NCI-H345 (cell line): ENCODE data around the gene P4HA2.
A peak's percentile ranks its signal among the peaks of the same experiment; 100 is the strongest.

Experiments used
- DNase-seq: peaks from one replicate; lab custom pipeline; 2025; lab: John Stamatoyannopoulos, UW

The P4HA2 gene

DNA sequence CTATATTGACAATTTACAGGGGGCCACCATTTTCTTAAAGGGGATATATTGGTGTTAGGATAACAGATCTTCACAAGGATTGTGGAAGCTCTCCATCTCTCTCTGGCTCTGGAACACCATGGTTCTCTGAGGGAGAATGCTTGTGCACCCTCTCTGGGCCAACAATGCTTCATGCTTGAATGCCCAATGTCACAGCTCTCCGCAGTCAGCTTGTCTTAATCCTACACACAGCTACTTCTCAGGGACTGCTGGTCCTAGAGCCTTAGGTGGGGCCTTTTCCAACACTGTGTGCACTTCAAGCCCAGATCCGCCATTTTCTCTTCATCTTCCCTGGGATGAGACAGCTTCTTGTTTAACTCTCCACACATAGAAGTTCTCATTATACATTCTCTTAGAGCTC is 22.9 kb upstream of the P4HA2 start:
- DNase-seq, result no peak

DNA sequence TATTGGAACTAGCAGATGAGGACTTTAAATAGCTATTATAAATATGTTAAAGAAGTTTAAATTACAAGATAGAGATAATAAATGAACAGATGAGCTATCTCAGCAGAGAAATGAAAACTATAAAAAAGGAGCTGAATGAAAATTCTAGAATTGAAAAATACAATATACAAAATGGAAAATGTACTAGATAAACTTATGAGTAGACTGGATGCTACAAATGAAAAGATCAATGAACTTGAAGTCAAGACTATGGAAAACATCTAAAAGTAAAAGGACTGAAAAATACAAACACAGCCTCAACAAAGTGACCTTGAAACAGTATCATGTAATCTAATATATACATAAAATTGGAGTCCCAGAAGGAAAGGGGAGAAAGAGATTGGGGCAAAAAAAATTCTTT is 19.2 kb upstream of the P4HA2 start:
- DNase-seq, result no peak

DNA sequence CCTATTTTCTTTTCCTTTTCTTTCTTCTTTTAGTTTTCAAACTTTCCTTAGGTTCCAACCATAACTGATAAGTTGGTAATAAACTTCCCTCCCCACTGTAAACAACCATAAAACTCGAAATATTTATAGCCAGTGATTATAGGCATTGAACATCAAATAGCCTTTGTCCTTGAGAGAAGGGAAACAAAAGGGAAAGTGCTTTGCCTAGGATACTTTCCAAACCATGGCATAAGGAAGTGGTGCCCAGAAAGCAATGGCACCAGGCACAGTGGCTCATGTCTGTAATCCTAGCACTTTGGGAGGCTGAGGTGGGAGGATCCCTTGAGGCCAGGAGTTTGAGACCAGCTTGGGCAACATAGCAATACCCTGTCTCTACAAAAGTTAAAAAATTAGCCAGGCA is 17.9 kb upstream of the P4HA2 start:
- DNase-seq, result no peak

DNA sequence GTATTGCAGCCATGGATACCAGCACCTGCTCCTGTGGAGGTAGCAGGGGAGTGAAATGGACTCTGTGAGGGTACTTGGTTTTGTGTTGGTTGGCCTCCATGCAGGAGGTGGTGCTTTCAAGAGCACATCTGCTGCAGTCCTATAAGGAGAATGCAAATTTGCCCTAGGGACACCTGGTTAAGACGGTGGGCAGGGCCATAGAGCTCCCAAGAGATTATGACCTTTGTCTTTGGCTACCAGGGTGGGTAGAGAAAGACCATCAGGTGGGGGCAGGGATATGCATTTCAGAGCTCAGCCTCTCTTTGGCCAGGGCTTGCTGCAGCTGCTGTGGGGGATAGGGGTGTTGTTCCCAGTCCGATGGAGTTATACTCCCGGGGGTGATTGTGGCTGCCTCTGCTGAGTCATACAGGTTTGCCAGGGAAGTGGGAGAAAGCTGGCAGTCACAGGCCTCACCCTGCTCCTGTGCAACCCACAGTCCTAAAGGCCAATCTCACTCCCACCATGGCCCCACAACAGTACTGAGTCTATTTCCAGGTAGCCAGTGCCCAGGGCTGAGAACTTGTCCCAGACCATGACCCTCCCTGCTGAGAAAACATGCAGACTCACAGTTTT is 15.8 kb upstream of the P4HA2 start:
- DNase-seq, result no peak

DNA sequence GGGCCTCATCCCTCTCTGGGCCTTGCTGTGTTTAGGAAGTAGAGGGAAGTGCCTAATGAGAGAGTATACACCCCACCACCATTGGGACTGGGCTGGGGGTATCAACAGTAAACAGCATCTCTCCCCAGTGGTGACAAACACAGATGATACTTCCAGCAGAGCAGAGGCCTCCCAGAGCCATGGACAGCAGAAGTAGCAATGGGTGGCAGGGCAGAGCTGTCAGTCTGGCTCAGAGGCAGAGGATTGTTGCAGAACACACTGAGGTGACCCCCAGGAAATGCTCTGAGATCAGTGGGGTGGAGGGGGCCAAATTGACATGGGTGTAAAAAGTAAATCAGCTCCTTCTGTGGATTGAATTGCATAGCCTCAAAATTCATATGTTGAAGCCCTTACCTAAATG is 12.1 kb upstream of the P4HA2 start:
- DNase-seq, result no peak

DNA sequence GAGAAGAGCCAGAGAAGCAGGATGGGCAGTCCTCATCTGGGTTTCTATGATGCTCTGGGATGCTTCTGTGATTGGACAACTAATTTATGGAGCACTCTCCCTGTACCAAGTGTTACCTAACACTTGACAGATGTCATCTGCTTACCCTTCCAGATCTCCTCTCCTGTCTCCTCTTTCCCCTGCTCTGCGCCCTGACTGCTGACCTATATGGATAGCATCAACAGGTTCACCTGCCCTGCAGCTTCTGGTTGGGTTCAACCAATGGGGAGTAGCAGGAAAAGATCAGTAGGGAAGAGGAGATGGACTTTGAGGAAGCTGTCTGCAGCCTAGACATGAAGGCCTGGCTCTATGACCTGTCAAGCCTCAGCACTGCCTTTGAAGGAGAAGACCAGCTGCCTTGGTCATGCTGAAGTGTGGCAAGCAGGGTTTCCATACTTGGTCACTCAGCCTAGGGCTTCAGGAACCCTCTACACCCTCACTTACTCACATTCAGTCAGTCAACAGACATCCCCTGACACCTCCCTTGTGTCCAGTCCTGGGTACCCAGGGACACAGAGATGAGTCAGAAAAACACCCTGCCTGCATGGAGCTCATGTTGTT is 11.3 kb upstream of the P4HA2 start:
- no peak for DNase-seq

DNA sequence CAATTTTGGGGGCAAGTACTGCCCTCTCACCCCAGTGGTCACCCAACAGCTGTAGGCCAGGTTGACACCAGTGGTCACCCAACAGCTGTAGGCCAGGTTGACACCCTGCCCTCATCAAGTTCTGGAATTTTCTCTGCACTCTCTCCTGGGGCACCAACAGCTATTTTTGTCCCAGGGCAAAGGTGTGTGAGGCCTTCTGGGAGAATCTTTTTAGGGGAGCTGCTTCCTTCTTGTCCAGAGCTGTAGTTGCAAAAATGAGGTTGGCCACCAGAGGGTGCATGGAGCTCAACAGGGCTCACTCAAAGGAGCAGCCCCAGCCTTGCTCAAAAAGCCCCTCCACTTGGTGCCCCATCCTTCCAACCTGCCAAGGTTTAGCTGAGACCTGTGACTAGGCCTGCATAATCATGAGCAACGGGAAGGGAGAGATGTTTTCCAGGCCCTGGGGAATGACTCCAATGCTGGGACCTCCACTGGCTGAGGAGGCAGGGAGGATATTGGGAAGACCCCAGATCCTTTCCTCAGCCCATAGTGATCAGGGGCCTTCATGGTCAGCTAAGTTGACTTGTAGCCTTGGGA is 10.6 kb upstream of the P4HA2 start:
- DNase-seq, result peak; percentile 40

DNA sequence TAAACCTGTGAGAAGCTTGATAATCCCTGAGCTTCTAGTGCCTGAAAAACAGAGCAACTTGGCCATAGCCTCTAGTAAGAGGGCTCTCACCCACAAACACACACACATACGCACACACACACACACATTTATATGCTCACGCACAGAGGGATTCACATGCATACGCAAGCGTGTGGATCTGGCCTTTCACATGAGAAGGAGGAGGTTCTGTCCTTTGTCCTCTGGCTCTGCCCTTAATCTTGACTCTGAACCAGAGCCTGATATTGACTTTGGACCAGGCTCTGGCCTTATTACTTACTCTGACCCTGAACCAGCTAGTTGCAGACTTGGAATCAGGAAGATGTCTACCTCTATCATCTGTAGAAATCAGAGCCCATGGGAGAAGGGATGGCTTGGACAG is 10.0 kb upstream of the P4HA2 start:
- no peak for DNase-seq

DNA sequence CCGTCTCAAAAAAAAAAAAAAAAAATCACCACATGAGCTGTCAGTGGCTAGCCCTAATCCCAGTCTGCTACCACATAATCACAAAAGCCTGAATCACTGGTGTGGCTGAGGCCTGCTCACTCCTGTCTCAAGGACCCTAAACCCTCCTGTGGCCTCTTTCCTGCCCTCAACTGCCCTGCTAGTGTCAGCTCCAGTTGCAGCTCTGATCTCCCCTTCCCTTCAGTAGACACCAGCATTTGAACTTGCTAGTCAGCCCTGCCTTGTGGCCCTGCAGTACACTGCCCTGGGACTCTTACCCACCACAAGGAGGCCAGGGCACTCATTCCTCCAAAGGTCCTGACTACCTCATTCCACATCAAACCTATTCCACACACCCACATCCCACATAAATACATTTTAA is 9.5 kb upstream of the P4HA2 start:
- no peak for DNase-seq

DNA sequence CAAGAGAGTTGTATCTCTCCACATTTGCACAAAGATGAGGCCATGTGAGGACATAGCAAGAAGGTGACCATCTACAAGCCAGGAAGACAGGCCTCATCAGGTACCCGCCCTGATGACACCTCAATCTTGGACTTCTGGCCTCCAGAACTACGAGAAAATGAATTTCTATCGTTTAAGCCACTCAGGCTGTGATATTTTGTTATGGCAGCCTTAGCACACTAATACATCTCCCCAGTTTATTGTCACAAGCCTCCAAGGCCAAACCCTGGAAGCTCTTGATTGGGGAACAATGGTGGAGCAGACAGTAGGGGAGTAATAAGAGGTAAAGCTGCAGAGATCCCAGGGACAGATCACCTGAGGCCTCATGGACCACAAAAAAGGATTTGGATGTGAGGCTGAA is 7.7 kb upstream of the P4HA2 start:
- no peak for DNase-seq

DNA sequence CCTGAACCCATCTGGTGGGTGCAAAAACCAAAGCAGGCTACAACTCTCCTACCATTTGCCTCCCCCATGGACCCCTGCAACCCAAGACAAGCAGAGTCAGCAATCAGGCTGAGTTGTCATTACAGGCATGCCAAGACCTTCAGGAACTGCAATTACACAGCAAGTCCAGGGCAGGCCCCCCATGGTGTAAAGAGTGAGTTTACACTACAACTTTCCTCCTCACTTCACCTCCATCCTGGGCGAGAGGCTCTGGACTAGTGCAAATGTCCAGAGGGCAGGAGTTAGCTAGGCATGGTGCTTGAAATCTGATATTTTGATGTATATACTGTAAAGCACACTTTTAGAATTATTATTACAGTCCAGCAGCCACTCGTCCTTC is 7.0 kb upstream of the P4HA2 start:
- DNase-seq, result no peak

DNA sequence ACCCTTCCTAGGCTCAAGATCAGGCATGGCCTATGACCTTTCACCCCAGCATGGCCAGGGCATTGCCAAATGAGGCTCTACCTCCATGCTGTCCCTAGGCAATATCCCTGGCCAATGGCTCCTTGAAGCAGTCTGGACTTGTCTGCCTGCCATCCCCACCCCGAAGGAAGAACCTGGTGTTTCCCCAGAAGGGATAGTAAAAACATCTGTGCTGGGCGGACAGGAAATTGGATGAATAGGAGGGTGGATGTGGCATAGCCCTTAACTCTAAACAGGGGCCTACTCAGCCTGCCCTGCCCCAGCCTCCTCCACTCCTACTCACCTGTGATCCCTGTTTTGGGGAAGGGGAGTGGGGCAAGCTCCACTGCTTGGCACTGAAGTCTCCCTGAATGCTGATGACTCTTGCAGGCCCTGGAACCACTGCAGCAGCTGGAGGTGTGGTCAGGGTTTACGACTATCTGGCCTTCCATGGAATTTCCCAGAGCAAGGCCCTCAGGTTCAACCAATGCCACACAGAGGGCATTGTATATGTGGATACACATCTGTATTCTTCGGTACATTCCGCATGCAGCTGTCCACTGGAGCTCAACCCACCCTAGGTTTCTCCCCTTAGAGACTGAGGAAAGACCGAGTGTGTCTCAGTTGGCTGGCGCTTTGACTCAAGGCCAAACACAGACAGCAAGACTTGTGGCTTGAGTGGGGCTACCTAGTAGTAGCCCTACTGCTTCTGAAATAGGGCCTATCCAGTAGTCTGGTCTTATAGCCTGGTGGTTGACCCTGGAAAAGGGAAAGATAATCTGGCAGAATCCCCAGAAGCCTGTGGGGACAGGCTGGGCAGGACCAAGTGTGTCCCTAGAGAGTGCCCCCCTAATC is 6.4 kb upstream of the P4HA2 start:
- DNase-seq, result no peak

DNA sequence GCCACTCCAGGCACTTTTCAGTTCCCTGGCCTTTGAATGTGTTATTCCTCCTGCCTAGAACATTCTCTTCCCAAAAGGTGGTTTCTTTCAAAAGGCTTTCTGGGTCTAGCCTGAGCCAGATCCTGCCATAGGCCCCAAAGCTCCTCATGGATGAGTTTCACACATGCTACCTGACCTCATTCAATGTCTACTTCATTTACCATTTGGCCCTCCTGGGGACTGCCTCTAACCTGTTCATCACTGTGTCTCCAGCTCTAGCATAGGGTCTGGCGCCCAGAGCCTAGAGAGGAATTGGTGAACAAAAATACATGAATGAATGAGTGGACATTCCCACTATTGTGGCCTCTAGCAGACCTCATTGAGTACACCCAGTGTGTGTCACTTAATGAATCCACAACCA is 5.4 kb upstream of the P4HA2 start:
- DNase-seq, result no peak

DNA sequence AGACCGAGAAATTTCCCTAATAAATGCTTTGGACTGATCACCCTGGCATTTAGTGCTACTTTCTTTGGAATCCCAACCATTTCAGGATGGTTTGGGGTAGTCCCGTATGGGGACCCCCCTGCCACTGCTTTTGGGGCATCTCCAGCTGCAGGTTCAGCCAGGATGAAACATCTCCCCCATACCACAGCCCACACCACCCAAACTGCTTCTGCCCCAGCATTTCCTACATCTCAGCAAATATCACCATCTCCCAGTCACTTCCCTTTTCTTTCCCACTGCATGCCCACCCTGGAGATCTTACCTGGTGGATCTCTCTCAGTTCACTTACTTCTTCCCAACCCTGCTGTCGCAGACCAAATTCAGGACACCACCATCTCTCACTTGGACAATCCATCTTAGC is 4.8 kb upstream of the P4HA2 start:
- no peak for DNase-seq

DNA sequence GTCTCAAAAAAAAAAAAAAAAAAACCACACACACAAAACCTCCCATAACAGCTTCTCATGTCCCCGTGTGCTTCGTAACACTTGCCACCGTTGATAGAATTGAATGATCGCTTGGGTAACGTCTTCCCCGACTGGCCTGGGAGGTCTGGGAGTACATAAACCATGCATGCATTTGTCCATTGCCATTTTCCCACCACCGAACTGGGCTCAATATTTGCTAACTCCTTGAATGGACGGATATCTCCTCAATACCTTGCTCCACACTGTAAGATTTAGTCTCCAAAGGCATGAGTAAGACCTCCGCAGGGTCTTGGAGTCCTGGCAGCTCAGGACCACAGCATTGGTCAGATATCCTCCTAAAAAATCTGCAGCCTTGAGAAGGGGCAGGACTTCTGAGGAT is 3.2 kb upstream of the P4HA2 start:
- no peak for DNase-seq

DNA sequence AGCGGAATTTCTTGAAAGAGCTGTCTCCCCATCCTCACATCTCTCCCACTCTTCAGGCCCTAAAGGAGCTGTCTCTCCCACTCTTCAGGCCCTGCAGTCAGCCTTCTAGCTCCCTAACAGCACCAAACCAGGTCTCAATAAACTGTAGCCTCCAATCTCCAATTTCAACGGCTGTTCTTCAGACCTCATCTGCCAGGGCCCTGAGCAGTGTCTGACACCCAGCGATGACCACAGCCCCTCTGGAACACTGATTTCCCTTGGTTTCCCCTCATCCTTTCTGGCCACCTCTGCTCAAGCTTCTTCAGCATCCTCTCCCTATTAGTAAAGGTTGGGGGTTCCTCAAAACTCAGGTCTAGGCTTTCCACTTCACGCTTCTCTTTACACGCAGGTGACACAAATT is 1.6 kb upstream of the P4HA2 start:
- no peak for DNase-seq

DNA sequence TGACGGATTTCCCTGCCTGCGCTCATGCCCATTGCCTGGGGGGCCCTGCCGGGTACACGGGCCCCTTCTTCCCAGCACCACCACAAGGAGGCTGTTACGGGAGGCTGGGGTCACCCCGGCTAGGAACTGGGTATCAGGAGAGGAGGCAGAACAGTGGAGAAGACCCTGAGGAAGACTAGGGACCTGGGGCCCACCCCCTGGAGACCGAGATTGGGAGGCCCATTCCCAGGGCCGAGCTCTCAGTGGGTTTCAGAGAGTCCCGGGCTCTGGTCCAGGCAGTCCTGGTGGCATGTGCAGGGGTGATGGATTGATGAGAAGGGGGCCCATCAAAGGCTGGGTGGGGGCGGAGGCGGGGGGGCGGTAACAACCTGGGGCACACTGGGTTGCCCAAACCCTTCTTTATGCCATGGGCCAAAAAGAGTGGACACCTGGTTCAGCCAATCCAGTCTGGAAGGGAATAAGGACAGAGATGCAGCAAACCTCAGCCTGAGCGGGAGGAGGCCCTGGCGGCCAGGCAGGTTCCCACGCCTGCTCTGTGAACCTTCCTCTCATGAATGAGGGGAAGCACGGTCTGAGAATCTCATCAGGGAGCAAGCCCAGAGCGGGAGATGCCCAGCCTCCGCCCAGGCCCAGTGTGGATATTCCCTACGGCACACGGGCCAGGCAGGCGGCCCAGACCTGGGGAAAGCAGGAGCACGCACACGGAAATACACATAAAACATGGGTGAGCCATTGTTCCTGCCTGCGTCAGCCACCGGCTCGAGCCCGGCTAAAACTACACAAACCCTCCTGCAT is 785 bp upstream of the P4HA2 start:
- DNase-seq, result no peak

DNA sequence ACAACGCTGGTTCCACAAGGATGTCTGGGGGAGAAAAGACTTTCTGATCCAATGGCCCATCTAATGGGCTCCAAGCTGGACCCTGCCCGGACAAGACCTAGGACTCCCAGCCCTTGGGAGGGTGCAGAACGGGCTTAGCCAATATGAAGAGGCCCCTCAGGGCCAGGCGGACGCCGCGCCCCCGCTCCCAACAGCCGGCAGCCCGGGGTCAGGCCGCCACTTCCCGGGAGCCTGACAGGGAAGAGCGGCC is 493 bp downstream of the P4HA2 start:
- DNase-seq, result no peak

DNA sequence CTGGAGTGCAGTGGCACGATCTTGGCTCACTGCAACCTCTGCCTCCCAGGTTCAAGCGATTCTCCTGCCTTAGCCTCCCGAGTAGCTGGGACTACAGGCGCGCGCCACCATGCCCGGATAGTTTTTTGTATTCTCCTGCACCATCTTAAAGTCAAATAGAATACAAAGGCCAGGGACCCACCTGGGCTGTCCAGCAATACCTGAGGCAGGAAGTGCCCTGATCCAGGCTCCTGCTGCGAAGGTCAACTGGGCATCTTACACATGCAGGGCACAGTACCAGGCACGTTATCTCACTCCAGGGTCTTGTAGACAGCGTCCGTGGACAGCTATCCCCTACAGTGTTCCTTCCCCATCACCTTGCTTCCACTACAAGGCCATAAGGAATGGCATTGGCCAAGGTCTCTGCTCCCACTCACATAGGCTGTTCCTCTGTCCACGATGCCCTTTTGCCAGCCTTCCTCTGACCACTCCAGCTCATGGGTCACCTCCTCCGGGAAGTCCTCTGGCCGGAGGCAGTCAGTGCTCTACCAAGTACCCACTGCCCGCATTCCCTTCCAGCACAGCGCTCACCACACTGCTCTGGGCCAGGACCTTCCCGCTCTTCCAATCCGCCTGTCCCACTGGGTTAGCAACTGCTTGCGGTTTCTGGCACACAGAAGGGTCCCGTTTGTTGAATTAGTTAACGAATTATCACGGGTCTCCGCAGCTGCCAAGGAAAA is 978 bp downstream of the P4HA2 start:
- no peak for DNase-seq

DNA sequence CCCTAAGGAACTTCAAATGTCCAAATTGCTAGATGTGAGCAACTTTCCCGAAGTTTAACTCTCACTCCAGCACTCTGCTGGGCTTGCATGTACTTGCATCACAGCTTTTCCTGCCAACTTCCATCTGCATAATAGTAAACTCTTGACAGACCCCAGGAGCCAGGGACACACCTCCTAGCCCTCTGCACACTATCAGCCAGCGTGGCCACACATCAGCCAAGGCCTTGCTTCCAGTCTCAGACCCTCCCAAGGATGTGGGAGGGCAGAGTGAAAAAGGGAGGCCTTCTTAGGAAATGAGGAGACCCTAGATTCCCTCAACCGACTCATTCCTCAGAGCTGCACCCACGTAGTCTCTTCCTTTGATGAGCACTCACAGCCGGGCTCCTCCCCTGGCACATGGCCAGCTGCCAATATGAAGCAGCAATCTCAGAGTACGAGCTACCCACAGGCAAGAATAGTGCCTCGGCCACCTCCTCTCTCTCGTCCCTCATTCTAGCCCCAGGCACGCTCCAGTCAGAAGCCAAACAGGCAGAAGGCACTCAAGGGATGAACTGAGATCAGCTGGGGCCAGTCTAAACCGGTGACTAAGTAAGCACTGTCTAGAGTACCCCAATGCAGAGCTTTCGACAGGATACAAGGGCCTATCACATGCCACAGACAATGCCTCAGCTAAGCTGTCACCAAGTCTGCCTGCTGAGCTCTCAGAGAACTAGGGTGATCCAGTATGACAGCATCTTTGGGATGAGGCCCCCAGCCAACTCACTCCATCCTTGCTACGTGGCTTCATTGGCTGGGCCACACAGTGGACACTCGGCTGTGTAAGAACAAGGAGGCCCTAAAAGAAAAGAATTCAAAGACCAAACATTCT is 2.3 kb downstream of the P4HA2 start:
- peak; percentile 85 for DNase-seq

DNA sequence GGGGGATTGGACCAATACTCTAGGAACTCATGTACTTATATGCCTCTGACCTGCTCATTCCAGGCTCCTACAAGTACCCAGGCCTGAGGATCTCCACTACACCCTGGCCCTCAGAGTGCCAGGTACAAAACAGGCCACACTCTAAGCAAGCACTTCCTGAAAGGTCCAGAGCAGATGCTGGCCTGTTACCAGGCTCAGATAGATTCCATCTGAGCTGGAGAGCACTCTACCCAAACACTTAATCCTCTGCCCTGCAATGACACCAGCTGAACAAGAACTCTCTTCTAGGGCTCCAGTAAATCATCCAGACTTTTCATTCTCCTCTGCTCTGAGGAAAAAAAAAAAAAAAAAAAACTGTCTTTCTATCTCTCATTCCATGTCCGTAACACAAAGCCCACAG is 2.9 kb downstream of the P4HA2 start:
- no peak for DNase-seq
